Panc1 (cell line): ENCODE measurements around the gene COASY. TPM values are rescaled to one million over a fixed set of nuclear protein-coding genes. Genes with fewer than 3 reads are reported as not detected.
A peak's percentile ranks its signal among the peaks of the same experiment; 100 is the strongest.

Experiments
- ATAC-seq: fragments of 200-7000 bp; cut with Tn5 transposase; 2 replicates; pipeline ENCODE4 v1.9.1; 2020; ENCODE audit warnings: mild to moderate bottlenecking, moderate library complexity
- BruUV-seq: library from RNA; stranded (reverse); fragments of 400-500 nt; replicated peaks from 2 replicates; lab custom pipeline; 2021; lab: Mats Ljungman, UMichigan
- CTCF ChIA-PET: fragments of 300-600 bp; sonication (Branson Sonifier 250); formaldehyde crosslinking; loops from one replicate; lab custom pipeline; 2022; ENCODE audit warnings: antibody characterized with exemption; lab: Charles Lee
- POLR2A ChIA-PET: fragments of 300-600 bp; sonication (Branson Sonifier 250); formaldehyde crosslinking; loops from one replicate; lab custom pipeline; 2022; ENCODE audit warnings: antibody characterized with exemption; lab: Charles Lee
- DNase-seq: peaks from one replicate; pipeline ENCODE4 v3.0.0-alpha.2; 2010; ENCODE audit warnings: low read depth, low spot score
- H3K27ac ChIP-seq: 2 replicates; pipeline ENCODE4 v1.5.1; 2011; ENCODE audit warnings: mild to moderate bottlenecking, low read length, inconsistent platforms
- H3K27me3 ChIP-seq: fragments of 200-500 bp; sonication (Bioruptor generic); 2 replicates; pipeline ENCODE4 v1.6.0; 2014; ENCODE audit warnings: low read length, inconsistent platforms; ENCODE audit not compliant: control insufficient read depth, insufficient read depth
- H3K36me3 ChIP-seq: fragments of 200-500 bp; sonication (Bioruptor generic); 2 replicates; pipeline ENCODE4 v1.5.1; 2014; ENCODE audit warnings: inconsistent platforms, mild to moderate bottlenecking, low read length, moderate library complexity; ENCODE audit not compliant: control insufficient read depth, insufficient read depth
- H3K4me1 ChIP-seq: 2 replicates; pipeline ENCODE4 v1.5.1; 2011; ENCODE audit warnings: inconsistent platforms, mild to moderate bottlenecking, low read length, moderate library complexity; ENCODE audit not compliant: control insufficient read depth, insufficient read depth
- H3K4me3 ChIP-seq, 2 experiments: 2 replicates each; pipeline ENCODE4 v1.5.1; 2011 to 2012; ENCODE audit warnings: low read depth in 2 of 2, low read length in 2 of 2, mild to moderate bottlenecking in 2 of 2, inconsistent platforms in 1 of 2, moderate library complexity in 1 of 2
- H3K9me3 ChIP-seq: fragments of 200-500 bp; sonication (Bioruptor generic); 2 replicates; pipeline ENCODE4 v1.5.1; 2014; ENCODE audit warnings: low read depth, mild to moderate bottlenecking, inconsistent platforms, low read length, moderate library complexity; ENCODE audit not compliant: control insufficient read depth, insufficient read depth
- CTCF ChIP-seq: fragments of 450-650 bp; IDR thresholded peaks from 2 replicates; pipeline ENCODE4 v1.5.1; 2017; ENCODE audit warnings: mild to moderate bottlenecking
- POLR2AphosphoS5 ChIP-seq: IDR thresholded peaks from 2 replicates; pipeline ENCODE4 v1.6.1; 2012; ENCODE audit warnings: mild to moderate bottlenecking, low read depth, low read length, moderate library complexity
- REST ChIP-seq, 2 experiments: IDR thresholded peaks; 2 replicates each; pipeline ENCODE4 v1.6.1; 2011 to 2012; ENCODE audit warnings: low read depth in 2 of 2, control low read depth in 1 of 2, low read length in 1 of 2, mild to moderate bottlenecking in 1 of 2, moderate library complexity in 1 of 2; ENCODE audit not compliant: insufficient read depth in 1 of 2
- SIN3A ChIP-seq: IDR thresholded peaks from 2 replicates; pipeline ENCODE4 v1.6.1; 2012; ENCODE audit warnings: low read depth, mild to moderate bottlenecking, low read length, moderate library complexity, borderline replicate concordance; ENCODE audit not compliant: insufficient read depth
- TCF7L2 ChIP-seq: IDR thresholded peaks from 2 replicates; pipeline ENCODE4 v1.6.1; 2011; ENCODE audit warnings: mild to moderate bottlenecking, low read depth, low read length, inconsistent platforms
- in situ Hi-C: cut with HindIII; loops from 2 replicates; pipeline ENCODE4 v1.10.0; 2016; ENCODE audit warnings: low sequenced_read_pairs, low pct_unique_long_range_greater_than_20kb
- intact Hi-C: fragments of 100-400 bp; cut with micrococcal nuclease; formaldehyde crosslinking; loops from one replicate; pipeline ENCODE4 v1.10.0; 2022; ENCODE audit not compliant: unreplicated experiment
- total RNA-seq: library from RNA; stranded (reverse); gene quantifications from one replicate; pipeline ENCODE4 v1.2.1, GENCODE V29; 2021; ENCODE audit not compliant: unreplicated experiment

Gene COASY
- total RNA-seq, 1 experiment from 2014 or later, result 76.7 TPM

- peak overlapping the region; percentile 97 for H3K27ac ChIP-seq
- ATAC-seq, result peak; percentile 39
- no peak for TF ChIP-seq TCF7L2
- TF ChIP-seq POLR2AphosphoS5, result no peak; the same call in 1 of the 2 replicates
- no peak for TF ChIP-seq CTCF
- no peak for TF ChIP-seq REST (IDR thresholded peaks at IDR 0.05; ENCODE audit: insufficient read depth in 1 of 2, low read depth in 2 of 2, low read length in 1 of 2)
- no peak for TF ChIP-seq SIN3A
- no peak overlapping the region for H3K4me3 ChIP-seq
- DNase-seq, result no peak
- intact Hi-C loops (no loop called here), in situ Hi-C loops (no loop called here)
- no peaks in the 10 kb centered on the region for H3K36me3 ChIP-seq
- POLR2A ChIA-PET, result interaction anchor here (0.5 kb wide), 2 partner anchors 25 to 595 kb away, joined by 3 read pairs; no protein-coding TSS in a partner anchor
- H3K27me3 ChIP-seq, result no peaks in the 10 kb centered on the region
- H3K9me3 ChIP-seq, result no peaks in the 10 kb centered on the region
- CTCF ChIA-PET, result interaction anchor here (1.4 kb wide), 1 partner anchor 297 kb away, joined by 3 read pairs; no protein-coding TSS in a partner anchor
- peaks cover 64% of the 10 kb centered on the region for H3K4me1 ChIP-seq
- no TSS peak for BruUV-seq
Observed at GRCh38 chr17:42518755-42519545, 43.0 kb upstream of the COASY start.

GRCh38 chr17:42519546-42520491 is 42.1 kb upstream of the COASY start:
- Histone ChIP-seq H3K4me3 (no peak overlapping the region), H3K9me3 (no peaks in the 10 kb centered on the region), H3K36me3 (no peaks in the 10 kb centered on the region), H3K4me1 (peaks cover 64% of the 10 kb centered on the region), H3K27ac (peak overlapping the region; percentile 97), H3K27me3 (no peaks in the 10 kb centered on the region)
- no peak for TF ChIP-seq CTCF
- no peak for TF ChIP-seq REST (IDR thresholded peaks at IDR 0.05; ENCODE audit: insufficient read depth in 1 of 2, low read depth in 2 of 2, low read length in 1 of 2)
- peak; percentile 52 for TF ChIP-seq TCF7L2
- TF ChIP-seq POLR2AphosphoS5, result peak; percentile 78; the same call in 1 of the 2 replicates
- TF ChIP-seq SIN3A, result 0 out of 2 replicates have a peak, but pooled peaks have one; percentile 14
- in situ Hi-C loops (no loop called here), intact Hi-C loops (loop anchor here (10.0 kb wide), 2 partner anchors 95 to 205 kb away; partner anchors contain the start of gene CAVIN1)
- CTCF ChIA-PET, result interaction anchor here (0.5 to 1.4 kb wide), 2 partner anchors 195 to 298 kb away, joined by 3 read pairs; no protein-coding TSS in a partner anchor
- peak; percentile 78 for DNase-seq
- POLR2A ChIA-PET, result interaction anchor here (0.5 kb wide), 2 partner anchors 26 to 251 kb away, joined by 3 read pairs; no protein-coding TSS in a partner anchor
- no TSS peak for BruUV-seq
- peak; percentile 71 for ATAC-seq
